GM18508 (cell line): ENCODE measurements around the gene TEX261.
A peak's percentile ranks its signal among the peaks of the same experiment; 100 is the strongest.
"Not testable (repeated sequence)": the region's sequence is repeated elsewhere in the genome, so short reads cannot be mapped to it uniquely, and the experiment has no call there.

Source experiments
- ATAC-seq: cut with Tn5 transposase; IDR thresholded peaks from one replicate; pipeline ENCODE4 v1.9.1; 2021; ENCODE audit warnings: moderate number of reproducible peaks; ENCODE audit not compliant: insufficient read depth, unreplicated experiment

TEX261 gene

GRCh38 chr2:71000780-71001591 lies 6.3 kb upstream of the TEX261 start:
- ATAC-seq = peak; percentile 51

GRCh38 chr2:70999931-71000330 lies 5.3 kb upstream of the TEX261 start:
- not testable (repeated sequence) for ATAC-seq

- no peak for ATAC-seq
Observed at GRCh38 chr2:70999362-70999761, 4.7 kb upstream of the TEX261 start.

GRCh38 chr2:70998885-70999284 lies 4.2 kb upstream of the TEX261 start:
- ATAC-seq = not testable (repeated sequence)

- no peak for ATAC-seq
Observed at GRCh38 chr2:70995426-70995729, 705 bp upstream of the TEX261 start.

GRCh38 chr2:70994009-70994698 lies 519 bp downstream of the TEX261 start:
- peak; percentile 2 for ATAC-seq

- ATAC-seq = no peak
Observed at GRCh38 chr2:70992945-70993853, 1.5 kb downstream of the TEX261 start.

GRCh38 chr2:70991742-70992141 lies 2.9 kb downstream of the TEX261 start:
- ATAC-seq = no peak

- no peak for ATAC-seq
Observed at GRCh38 chr2:70991142-70991541, 3.5 kb downstream of the TEX261 start.

- no peak for ATAC-seq
Observed at GRCh38 chr2:70990216-70990615, 4.5 kb downstream of the TEX261 start.

GRCh38 chr2:70988726-70989648 lies 5.7 kb downstream of the TEX261 start:
- ATAC-seq = no peak

GRCh38 chr2:70988151-70988550 lies 6.5 kb downstream of the TEX261 start:
- no peak for ATAC-seq

- ATAC-seq = no peak
Observed at GRCh38 chr2:70987386-70987785, 7.3 kb downstream of the TEX261 start.

GRCh38 chr2:70986499-70987189 lies 8.0 kb downstream of the TEX261 start:
- no peak for ATAC-seq

- ATAC-seq = no peak
Observed at GRCh38 chr2:70985956-70986355, 8.7 kb downstream of the TEX261 start.

- ATAC-seq = no peak
Observed at GRCh38 chr2:70985283-70985688, 9.4 kb downstream of the TEX261 start.

- peak; percentile 86 for ATAC-seq
Observed at GRCh38 chr2:70984576-70985282, 9.9 kb downstream of the TEX261 start.

GRCh38 chr2:70984228-70984575 lies 10.5 kb downstream of the TEX261 start:
- ATAC-seq = no peak
